ENCODE results near the gene KLHL29.

The KLHL29 gene

GRCh38 chr2:23696752-23697045 lies 311.7 kb downstream of the KLHL29 start:
- peak; percentile 44 for DNase-seq (ENCODE audit: low spot score)

- no peak for DNase-seq (ENCODE audit: low spot score)
These were observed 312.5 kb downstream of the KLHL29 start for GRCh38 chr2:23697256-23698075.

DNA sequence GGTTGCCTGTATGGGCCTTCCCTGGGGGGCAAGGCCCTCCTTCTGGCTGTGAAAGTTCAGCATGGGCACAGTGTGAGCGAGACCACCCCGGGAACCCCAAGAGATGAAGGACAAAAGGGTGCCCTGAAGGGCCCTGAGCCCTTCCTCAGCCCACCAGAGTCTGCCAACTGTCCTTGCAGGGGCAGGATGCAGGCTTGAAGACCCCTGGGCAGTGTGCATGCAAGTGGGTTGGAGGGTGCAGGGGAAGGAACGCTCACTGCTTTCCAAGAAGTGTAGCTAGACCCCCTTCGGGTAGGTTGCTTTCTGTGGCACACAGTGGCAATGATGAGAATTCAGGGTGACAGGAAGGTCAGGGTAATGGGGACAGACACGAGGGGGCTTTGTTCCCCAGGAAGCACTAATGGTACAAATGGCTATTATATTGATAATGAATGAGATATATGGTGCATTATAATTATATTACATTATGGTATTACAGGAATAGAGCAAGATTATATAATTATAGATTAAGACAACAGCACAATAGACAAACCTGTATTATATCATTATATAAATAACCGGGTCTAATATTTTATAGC lies 313.2 kb downstream of the KLHL29 start:
- DNase-seq (ENCODE audit: low spot score), result no peak

GRCh38 chr2:23698721-23699579 lies 314.0 kb downstream of the KLHL29 start:
- peak; percentile 53 for DNase-seq (ENCODE audit: low spot score)

- no peak for DNase-seq (ENCODE audit: low spot score)
These were observed 314.6 kb downstream of the KLHL29 start for GRCh38 chr2:23699580-23699925.

DNA sequence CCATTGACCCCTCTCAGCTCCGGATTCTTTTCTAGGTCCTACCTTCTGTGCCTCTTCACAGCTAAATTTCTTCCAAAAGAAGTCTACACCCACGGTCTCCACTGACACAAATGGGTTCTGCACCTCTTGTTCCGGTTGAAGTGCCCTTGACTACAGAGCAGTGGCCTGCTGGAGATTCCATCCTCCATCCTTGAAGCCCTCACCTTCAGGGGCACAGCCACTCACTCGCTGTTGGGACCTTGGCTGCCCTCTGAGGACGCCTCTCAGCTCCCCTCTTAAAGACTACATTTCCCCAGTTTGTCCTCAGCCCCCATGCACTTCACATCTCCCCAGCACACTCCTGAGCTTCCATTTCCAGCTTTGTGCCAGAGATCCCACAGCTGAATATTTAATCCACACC lies 315.6 kb downstream of the KLHL29 start:
- no peak for DNase-seq (ENCODE audit: low spot score)

- no peak for DNase-seq (ENCODE audit: low spot score)
These were observed 318.1 kb downstream of the KLHL29 start for GRCh38 chr2:23703037-23703582.

DNA sequence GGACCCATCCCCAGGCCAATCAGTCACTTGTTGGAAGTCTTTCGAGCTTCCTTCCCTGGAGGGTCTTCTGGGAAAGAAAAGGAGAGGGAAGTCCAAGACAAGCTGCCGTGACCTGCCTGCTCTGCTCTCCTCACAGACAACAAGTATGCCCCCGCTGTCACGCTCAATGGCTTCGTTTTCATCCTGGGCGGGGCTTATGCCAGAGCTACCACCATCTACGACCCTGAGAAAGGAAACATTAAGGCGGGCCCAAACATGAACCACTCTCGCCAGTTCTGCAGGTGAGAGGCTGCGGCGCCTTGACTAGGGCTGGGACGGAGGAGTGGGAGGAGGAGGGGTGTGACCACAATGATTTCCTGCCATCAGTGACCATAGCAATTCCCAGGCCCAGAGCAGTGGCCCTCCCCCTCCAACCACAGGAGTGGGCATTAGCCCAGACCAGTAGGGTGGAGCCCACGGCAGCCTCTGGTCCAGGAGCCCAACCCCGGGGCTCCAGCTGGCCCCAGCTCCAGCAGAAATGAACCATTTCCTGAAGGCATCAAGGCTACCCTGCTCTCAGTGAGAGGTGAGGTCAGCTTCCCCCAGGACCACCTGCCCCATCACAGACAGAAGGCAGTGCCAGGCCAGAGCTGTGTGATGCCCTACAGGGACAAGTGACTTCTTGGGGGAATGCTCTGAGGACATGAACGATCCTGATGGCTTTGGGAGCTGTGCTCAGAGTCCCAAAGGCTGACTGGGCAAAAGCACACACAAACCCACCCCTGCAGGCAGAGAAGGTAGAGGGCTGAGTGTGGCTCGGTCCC lies 318.8 kb downstream of the KLHL29 start:
- peak; percentile 60 for DNase-seq (ENCODE audit: low spot score)

GRCh38 chr2:23705771-23706612 lies 321.0 kb downstream of the KLHL29 start:
- DNase-seq (ENCODE audit: low spot score), result no peak

GRCh38 chr2:23706613-23707078 lies 321.7 kb downstream of the KLHL29 start:
- DNase-seq (ENCODE audit: low spot score), result no peak

DNA sequence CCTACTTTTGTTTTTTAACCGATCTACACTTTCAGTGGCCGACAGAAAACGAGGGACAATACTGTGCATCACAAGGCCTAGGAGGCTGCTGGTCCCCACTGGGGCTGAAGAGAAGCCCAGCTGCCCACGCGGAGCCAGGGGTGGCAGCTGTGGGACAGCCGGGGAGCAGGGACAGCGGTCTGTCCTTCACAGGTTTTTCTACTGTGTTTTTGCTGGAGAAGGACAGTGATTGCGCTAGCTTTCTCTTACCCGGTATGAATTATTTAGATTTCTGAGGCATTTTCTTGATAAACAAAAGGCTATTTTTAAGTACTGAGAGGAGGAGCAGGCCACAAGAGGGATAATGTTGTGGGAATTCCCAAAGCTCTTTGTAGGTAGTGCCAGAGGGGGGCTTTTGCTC lies 322.1 kb downstream of the KLHL29 start:
- no peak for DNase-seq (ENCODE audit: low spot score)

GRCh38 chr2:23708771-23709170 lies 323.8 kb downstream of the KLHL29 start:
- DNase-seq (ENCODE audit: low spot score), result no peak

DNA sequence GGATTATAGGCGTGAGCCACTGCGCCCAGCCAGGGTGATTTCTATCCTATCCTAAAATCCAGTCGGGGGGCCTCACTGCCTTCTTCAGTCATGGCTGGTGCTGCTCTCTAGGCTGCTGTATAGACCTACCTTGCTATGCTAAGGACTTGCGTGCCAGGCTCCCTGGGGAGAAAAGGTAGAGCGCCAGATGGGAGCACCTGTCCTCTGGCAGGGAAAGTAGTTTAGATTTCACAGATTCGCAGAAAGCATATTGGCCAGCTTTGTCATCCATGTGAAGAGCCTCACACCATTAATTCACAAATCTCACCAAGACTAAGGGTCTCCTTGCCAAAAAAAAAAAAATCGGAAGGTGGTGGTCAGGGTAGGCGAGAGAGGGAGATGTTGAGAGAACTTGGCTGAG lies 324.3 kb downstream of the KLHL29 start:
- no peak for DNase-seq (ENCODE audit: low spot score)

DNA sequence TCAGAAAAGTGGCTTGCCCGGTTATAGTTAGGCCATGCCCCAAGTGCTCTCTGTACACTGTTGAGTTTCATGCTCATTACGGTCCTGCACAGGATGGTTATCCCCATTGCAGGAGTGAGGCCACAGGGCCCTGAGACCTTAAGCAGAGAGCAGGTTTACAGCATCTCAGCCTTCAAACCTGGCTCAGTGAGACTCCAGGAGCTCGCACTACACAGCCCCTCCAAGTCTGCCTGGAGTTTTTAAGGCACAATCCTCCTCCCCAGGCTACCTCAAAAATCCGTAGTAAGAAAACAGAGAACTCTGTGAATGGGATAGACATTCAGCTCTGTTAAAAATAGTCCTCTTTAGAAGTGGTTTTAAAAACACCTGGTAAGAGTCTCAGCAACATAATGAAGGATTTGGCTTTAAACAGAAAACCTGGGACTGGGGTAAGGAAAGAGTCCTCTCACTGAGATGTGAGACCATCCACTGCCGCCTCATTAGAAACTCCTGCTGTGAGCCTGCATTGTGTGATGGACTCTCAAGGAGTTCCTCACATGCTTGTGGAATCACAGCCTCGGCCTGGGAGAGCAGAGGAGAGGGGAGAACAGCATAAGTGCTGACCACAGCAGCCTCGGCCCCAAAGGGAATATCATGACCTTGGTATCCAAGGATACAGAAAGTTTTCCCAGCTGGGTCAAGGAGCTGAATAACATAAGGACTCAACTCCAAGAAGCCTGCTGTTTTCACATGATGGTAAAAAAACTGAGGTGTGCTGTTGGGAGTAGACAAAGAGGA lies 327.2 kb downstream of the KLHL29 start:
- DNase-seq (ENCODE audit: low spot score), result no peak

GRCh38 chr2:23712756-23713151 lies 327.8 kb downstream of the KLHL29 start:
- DNase-seq (ENCODE audit: low spot score), result no peak

DNA sequence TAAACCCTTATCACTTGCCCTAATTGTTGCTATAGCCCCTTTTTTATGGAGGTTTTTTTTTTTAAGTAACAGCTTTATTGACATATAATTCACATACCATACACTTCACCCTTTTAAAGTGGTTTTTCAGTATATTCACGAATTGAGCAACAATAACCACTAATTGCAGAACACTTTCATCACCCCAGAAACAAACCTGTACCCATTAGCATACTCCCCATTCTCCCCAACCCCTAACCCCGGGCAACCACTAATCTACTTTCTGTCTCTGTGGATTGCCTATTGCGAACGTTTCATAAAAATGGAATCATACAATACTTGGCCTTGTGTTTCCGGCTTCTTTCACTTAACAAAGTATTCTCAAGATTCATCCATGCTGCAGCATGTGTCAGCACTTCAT lies 328.4 kb downstream of the KLHL29 start:
- no peak for DNase-seq (ENCODE audit: low spot score)

- no peak for DNase-seq (ENCODE audit: low spot score)
These were observed 334.1 kb downstream of the KLHL29 start for GRCh38 chr2:23718931-23719700.

DNA sequence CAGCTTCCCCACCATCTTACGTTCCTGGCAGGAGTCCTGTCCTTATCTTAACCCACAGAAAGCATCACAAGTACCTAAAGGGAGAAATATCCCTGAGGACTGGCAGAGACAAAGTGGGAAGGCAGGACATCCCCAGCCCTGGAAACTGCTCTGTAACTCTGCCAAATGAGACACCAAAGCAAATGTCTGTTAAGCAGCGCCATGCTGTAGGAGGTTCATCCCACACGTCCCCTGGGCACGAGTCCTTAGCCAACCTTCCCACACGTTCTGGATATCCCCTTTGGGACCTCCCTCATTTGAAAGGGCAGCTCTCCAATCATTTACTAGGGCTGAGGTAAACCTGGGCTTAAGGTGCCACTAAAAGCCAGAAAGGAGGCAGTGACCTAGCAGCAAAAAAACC lies 334.7 kb downstream of the KLHL29 start:
- no peak for DNase-seq (ENCODE audit: low spot score)

DNA sequence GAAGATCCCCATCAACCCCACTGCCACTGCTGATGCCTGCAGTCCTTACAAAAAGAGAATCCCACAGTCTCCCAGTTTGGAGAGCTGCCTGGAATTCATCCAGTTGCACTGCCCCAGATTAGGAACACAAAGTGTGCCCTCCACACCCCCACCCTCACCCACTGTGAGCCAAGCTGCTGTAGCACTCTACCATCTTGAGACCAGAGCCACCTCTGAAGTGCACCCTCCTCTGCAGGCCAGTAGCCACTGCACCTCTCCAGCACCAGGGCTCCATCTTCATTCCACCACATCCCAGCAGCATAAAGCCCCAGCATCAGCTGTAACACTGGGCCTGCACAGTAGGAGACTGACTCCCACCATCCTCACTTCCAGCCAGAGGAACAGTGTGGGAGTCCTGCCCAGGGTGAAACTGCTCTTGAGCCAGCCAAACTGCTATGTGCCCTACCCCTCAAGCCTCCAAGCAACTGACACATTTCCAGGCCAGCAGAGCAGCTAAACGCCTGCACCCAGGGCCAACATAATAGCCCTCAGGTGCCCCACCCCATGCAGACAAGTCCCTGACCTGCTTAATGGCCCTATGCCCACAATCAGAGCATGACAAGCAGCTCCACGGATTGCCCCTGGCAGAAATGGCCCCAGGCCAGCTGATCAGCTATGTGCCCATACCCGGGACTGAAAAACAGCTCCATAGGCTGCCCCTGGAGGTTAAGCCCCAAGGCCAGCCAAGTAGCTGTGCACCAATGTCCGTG lies 335.9 kb downstream of the KLHL29 start:
- DNase-seq (ENCODE audit: low spot score), result no peak

Measured in left forelimb (tissue), 1 donor.